Left renal cortex interstitium (tissue), 4 donors: Measurements from ENCODE around the gene ERC2. TPM values are rescaled to one million over a fixed set of nuclear protein-coding genes. Genes with fewer than 3 reads are reported as not detected.

Source experiments
- DNase-seq, 4 donors: peaks; one replicate each; pipeline ENCODE4 v3.0.0-alpha.2; 2013; ENCODE audit warnings: low read depth in 4 of 4, low spot score in 2 of 4, missing footprints in 1 of 4
- polyA plus RNA-seq, 4 donors: library from polyadenylated mRNA; unstranded; fragments of 120-200 nt; gene quantifications; one replicate each; pipeline ENCODE4 v1.2.1, GENCODE V29; 2013; ENCODE audit not compliant: insufficient read length in 4 of 4

The ERC2 gene
- polyA plus RNA-seq, 4 donors, result 2.0 to 4.2 (median 3.8) TPM

DNA sequence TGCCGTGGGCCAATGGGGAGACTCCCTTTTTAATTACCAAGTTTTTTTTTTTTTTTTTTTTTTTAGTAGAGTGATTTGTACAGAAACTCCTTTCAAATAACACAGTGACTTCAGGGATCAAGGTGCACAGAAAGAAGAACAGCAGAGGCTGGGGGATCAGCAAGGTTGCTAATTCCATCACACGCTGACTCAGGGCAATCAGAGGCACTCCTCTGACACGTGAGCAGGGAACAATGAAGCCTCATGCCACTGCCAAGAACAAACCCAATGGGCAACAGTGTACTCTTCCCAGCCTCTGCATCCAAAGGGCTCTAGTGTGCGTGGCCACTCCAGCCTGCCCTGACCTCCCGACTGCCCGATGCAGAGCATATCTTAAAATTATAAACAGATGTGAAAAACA is 794.5 kb downstream of the ERC2 start:
- no peak for DNase-seq

DNA sequence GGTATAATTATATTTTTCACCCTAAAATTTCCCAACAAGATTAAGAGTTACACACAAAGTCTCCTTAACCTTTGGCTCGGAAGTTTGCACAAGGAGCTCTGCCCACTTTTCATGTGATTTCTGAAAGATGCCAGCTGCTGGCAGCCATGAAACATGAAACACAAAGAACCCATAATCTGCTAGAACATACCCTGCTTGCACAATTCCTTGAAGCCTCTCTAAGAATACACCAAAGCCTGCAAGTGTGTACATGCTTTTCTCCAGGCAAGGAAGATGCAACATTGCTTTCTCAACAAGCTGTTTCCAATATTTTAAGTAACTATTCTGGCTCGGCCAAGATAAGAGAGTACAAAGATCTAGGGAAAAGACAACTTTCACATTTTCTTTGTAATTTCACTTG is 799.1 kb downstream of the ERC2 start:
- DNase-seq, result no peak

DNA sequence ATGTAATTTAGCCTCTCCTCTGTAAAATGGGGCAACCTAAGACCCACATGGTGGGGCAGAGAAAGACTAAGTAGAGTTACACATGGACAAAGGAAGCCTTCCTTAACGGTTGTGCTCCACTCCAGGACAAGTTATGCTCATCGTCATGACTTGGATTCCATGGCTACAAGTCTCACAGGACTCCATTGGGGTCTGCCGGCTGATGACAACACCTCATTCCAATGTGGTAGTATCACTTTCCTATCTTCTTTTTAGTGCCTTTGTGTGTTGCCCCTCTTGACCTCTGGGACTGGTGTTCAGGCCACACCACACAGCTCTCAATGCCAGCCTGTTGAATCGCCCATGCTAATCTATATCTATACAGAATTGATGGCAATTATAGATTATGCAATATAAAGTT is 799.9 kb downstream of the ERC2 start:
- DNase-seq, result no peak

DNA sequence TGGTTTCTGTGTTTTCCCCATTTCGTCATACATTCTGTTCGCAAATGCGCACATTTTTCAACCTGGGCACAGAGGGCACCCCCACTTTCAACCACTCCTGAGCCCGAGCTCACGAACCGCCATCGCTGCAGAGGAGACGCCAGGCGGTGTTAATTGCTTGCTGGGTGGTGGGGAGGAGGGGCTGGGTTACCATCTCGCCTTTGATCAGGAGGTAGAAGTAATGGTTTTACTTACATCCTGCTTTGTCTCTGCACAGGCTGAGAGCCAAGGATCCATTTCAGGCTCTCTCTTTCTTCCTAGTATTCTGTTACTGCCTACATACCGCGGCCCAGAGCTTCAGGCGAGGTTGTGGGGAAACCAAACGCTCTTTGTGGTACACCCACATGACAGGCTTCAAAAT is 803.9 kb downstream of the ERC2 start:
- DNase-seq, result no peak

DNA sequence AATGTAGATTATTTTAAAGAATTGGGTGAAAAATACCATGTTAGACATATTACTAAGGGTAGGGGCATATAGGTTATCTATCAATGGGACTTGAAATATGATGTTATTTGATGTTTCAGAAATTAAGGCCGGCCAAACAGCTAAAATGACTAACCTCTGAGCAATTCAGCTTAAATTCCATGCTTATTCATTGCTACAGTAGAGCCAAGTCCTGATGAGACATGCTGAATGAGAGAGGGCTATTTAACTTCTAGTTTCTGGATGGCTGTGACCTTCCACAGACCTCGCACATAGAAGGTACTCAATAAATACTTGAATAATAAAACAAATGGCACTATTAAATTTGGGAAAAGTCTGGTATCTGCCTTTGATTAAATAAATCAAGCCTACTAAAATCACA is 805.6 kb downstream of the ERC2 start:
- no peak for DNase-seq

DNA sequence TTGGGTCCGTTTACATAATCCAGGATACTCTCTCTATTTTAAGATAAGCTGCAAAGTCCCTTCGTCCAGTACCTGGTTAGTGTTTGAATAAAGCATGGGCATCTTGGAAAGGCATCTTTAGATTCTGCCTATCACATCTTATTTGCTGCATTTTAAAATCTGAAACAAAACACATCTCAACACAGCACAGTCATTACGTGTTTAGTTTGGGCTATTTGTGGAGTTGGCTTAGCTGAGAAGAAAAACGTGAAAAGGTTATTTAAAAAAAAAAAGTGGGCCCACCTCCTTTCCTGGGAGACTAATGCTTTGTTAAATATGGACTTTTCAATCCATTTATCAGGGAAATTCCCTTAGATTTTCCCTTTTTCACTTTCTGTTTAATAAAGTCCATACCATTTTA is 806.7 kb downstream of the ERC2 start:
- no peak for DNase-seq

DNA sequence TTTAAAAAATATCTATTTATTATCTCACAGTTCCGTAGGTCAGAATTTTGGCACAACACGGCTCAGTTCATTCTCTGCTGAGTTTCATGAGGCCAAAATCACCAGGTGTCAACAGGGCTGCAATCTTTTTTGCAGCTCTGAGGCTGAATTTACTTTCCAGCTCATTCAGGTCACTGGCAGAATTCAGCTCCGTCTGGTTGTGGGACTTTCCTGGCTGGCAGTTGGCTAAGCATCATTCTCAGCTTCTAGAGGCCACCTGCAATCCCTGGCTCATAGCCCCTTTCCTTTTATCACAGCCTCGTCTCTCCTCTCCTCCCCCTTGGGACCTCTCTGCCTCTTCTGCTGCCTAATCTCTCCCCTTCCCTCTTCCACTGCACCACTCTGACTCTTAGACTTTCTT is 807.1 kb downstream of the ERC2 start:
- no peak for DNase-seq

DNA sequence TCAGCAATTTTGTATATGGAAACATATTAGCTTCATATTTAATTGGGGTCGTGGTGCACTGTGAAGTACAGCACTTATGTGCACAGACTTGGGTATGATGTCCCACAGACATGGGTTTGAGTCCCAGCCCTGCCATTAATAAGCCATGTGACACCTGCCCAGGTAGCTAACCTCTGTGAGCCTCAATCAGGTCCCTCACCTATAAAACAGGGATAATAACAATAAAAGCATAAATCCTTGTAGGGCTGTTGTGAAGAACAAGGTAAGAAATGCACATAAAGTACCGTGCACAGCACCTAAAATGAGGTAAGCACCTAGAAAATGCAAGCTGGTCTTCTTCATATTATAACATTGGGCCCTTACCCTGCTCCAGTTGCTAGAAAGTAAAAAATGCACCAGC is 807.6 kb downstream of the ERC2 start:
- no peak for DNase-seq

DNA sequence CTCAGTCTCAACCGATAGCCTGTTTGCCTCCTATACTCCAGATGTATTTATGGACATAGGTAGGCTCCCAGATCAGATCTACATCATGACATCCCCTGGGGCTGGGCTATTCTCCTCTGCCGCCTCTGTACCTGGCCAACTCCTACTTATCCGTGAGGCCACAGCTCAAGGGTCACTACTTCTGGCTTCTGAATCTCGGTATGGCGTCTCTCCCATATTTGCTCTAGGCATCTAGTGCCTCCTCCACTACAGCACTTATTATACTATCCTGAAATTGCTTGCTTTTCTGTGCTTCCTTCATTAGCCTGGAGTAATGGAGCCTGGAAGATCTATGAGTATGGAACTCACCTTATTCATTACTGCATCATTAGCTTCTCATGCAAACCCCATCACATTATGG is 808.6 kb downstream of the ERC2 start:
- no peak for DNase-seq

DNA sequence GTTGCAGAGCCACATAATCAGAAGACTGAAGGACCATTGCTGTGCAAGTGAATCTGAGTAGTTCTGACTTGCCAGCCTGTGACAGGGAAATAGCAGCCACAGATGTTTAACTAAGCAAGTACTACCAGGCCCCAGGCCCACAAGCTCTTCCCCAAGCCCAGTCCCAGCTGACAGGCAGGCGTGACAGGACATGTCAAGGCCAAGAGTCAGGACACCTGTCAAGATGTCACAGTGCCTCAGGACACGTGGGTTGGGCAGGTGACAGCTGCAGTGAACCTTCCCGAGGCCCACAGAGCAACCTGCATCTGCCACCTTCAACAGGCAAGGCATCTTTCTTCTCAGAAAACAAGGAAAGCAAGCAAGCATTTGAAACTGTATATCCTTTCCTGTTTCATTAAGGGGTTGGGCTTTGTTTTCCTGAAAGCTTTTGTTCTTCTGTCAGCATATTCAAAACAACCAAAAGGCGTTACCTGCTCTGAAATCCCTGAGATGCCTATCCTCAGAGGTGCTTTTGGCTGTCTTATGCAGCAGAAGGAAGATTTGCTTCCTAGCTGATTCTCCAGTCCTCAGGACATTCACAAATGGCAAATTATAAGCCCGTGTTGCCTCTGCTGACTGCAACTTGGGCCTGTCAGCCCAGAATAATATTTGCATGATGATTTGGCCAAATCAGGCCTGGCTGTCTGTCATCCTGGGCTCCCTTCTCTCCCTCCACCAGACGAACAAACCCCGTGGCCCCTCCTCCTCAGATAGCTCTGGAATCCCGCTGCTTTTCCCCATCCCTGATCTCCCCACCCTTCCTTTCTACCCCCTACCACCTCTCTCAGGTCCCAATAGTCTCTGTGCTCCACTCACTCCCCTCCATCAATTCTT is 809.3 kb downstream of the ERC2 start:
- DNase-seq, result no peak

DNA sequence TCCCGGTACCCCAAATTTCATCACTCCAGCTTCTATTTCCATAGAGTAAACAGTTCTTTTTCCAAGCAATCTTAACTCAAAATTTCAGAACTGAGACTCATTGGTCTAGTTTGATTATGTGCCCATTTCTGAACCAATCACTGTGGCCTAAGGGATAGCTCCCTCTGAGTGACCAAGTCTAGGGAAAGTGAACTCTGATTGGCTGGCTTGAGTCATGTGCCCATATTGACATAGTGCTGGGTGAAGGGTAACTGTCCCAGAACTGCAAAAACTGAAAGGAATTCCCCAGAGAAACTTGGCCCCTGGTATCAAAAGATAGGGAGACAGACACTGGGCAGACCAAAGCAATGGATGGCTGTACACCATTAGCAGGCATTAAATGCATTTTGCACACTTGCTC is 810.0 kb downstream of the ERC2 start:
- DNase-seq, result no peak

DNA sequence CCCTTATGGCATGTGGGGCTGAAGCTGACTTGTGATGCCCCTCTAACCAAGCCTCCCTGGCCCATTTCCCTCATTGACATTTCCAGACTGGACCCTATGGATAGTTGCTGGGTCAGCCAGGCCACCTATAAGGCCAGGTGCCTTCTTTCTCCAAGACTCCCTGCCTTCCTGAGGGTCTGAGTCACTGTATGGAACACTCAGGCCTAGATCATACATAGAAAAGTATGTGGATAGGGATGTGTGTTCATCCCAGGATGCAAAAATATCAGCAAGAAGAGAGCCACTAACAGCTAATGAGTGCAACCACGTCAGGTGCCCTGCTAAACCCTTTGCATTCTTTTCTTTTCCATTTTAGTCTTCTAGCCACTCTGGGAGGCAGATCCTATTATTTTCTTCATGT is 812.7 kb downstream of the ERC2 start:
- DNase-seq, result no peak

DNA sequence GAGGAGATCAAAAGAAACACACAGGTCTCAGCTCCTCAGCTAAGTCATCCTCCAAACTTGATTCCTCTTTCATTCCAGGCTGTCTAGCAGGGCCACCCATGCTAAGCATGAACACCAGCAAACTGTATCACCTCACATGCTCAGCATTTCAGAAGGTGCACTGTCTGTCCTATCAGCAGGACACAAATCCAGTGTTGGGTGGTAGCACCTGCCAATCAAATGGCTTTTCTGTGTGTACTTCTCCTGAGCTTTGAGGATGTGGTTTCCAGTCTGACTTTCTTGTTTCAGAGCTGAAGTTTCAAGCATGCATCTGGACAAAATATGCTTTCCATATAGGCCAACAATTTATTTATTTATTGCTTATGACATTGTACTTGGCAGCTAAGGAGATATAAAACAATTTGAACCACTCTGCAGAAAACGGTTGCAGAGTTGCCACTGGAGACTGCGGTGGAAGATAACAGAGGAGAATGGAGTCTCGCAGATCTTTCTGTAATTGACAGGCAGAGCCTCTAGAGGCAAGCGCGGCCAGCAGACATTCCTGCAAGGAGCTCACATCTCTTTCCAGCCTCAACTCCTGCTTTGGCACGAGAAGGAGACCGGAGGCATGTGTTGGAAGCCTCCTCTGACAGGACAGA is 814.0 kb downstream of the ERC2 start:
- DNase-seq, result no peak

DNA sequence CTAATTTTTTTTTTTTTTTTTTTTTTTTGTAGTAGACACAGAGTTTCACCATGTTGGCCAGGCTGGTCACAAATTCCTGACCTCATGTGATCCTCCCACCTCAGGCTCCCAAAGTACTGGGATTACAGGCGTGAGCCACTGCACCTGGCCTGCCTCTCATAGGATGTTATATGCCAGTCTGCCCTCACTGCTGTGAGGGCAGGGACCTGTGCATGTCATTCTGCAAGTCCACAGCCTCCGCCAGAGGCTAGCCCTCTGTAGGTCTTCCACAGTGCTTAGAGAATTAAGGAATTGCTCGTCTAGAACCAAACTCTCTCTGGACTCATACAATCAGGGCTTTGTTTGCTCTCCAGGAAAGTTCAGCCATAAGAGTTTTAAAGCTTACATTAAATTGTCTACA is 817.3 kb downstream of the ERC2 start:
- DNase-seq, result no peak

DNA sequence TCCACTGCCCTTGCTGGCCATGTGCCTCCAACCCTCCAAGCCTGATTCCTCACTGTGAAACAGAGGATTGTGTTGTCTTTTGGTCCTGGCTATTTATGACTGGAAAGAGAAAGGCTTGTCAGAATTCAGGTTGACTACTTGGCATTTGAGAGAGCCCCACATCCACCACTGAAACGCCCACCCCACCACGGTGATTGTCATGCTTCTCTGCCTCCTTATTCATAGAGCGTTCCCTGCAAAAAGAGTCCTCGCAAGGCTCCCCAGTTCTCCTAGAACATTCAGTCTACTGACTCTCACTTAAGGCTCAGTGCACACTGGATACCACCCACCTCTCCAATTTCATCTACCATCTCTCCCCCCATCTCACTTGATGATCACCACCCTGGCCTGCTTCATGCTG is 818.3 kb downstream of the ERC2 start:
- DNase-seq, result no peak

DNA sequence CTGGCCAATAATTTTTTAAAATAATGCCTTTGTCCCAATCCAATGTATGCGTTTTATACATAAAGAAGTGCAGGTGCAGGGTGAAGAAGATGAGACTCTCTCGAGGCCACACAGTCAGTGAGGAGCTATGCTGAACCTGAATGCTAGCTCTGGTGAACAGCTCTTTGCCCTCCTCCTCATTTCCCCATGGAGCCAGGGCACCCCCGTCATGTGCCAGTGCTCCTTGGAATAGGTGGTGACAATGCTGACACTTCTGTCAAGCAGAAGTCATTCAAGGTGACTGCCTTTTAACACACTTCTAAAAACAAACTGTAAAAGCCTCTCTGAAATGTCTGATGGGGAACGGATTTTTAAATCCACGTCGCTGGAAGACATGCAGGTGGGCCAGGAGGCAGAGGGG is 818.7 kb downstream of the ERC2 start:
- no peak for DNase-seq

DNA sequence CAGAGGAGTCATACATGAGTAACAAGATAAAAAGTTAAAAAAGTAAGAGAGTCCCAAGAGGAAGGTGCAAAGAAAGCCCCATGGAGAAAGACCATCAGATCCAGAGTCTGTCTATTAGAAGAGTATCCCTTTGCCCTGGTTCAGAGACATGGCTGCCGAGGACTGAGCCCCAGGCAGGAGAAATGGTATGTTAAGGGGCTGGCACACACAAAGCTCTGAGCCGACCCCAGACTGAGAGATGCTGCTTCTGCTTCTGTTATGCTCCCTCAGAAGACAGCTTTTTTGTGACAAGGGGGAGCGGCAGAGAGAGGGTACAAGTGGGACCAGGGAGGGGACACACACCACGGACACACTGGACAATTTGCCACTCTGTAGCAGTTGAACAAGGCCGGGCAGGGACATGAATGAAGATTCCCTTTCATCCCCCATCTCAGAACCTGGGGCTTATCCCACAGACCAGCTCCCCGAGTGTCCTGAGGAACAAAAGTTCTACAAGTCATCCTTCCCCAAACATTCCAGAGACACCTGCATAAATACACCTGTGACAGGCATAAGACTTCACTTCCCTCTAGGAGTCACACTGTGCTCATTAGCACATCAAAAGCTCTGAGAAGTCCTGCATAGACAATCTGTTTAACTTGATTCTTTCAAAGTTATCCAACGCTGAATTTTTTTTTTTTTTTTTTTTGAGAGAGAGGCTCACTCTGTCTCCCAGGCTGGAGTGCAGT is 819.5 kb downstream of the ERC2 start:
- DNase-seq, result no peak

DNA sequence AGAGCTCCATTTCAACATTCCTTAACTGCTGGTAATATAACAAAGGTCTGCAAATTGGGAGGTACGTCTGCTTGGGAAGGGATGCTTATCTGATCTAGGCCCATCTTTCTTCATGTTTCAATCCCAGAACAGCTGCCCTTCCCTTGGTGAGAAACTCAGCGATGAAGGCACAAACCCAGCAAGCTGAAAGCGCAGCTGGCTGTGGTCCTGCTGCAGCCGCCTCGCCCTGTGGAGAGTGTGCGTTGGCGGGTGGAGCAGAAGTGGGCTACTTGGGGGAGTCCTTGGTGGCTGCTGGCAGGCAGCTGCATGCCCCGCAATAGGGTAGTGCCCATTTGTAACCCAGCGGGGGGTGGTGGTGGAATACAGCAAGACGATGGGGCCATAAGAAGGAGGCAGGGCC is 820.6 kb downstream of the ERC2 start:
- DNase-seq, result no peak

DNA sequence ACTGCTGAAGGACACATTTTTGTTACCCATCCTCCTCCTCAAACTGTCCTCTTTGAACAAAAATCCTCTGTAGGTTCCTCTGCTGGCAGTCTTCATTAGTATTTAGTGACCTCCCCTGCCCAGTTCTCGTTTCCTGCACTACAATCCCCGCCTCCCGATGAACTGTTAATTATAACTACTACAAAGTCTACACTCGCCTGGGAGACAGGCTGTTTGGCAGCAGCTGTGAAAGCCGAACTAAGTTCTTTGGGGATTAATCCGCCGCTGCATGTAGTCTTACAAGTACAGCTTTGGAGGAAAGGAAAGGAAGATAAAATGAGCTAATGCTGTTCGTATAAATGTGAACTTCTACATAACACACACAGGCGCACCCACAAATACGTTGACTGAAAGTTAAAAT is 821.2 kb downstream of the ERC2 start:
- DNase-seq, result no peak

DNA sequence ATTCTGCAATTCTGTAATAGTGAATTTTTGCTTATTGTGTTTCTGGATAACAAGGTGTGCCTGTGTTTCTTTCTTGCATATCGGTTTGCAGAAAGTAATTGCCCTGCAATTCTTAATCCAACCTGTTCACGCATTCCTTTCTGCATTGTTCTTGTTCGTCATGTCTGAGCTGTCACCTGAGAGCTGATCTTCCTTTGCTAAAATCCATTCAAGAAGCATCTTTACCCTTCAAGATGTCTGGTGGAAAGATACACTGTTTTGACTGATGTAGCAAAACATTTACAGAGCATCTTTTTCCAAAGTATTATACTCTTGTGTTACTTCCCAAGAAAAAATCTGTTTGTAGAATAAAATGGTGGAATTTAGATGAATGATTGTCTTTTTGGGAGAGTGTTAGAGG is 822.1 kb downstream of the ERC2 start:
- no peak for DNase-seq

DNA sequence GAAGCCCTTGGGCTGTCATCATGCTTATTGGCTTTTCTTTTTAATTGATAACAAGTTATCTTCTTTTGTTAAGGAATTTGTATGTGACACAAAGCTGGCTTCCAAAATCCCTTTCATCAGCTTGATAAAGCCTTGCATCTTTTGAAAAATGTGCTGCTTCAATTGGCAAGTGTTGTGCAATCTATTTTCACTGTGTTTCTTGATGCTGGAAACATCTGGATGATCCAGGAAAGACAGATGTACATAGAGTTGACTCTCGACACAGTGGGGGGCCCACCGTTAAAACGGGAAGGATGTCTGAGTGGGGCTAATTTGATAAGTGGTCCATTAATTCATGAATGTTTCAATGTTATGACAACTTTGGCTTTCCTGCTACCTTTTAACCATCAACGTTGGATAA is 822.8 kb downstream of the ERC2 start:
- no peak for DNase-seq

DNA sequence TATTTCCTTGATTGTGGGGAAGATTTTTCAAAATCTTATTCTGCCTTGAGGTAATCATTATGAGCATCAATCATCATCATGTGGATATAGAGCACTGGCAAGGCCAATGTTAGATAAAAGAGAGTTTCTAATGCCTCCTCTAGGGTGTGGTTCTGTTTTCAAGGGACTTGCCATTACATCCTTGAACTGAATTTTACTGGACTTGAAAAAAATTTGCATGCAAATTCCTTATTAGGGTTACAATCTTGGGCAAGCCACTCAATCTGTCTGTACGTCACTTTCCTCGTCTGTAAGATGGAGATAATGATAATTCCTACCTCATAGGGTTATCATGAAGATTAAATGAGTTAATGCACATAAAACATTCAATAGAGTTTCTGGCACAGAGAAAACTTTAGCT is 825.0 kb downstream of the ERC2 start:
- DNase-seq, result no peak
